H9 (cell line): ENCODE measurements around the gene CPB1. TPM values are rescaled to one million over a fixed set of nuclear protein-coding genes. Genes with fewer than 3 reads are reported as not detected.
"Not testable (repeated sequence)": the region's sequence is repeated elsewhere in the genome, so short reads cannot be mapped to it uniquely, and the experiment has no call there.

ENCODE experiments used
- DNase-seq: peaks from one replicate; pipeline ENCODE4 v3.0.0-alpha.2; 2017
- H2AFZ ChIP-seq: one replicate; pipeline ENCODE4 v1.6.1; 2013; ENCODE audit warnings: mild to moderate bottlenecking, low read length, control low read depth, moderate library complexity
- H2AK5ac ChIP-seq: 2 replicates; pipeline ENCODE4 v1.6.1; 2013; ENCODE audit warnings: low read length, control low read depth, mixed read lengths; ENCODE audit not compliant: insufficient read length
- H2BK120ac ChIP-seq: one replicate; pipeline ENCODE4 v1.6.1; 2013; ENCODE audit warnings: low read depth, mild to moderate bottlenecking, low read length, control low read depth, inconsistent platforms; ENCODE audit not compliant: poor library complexity, severe bottlenecking
- H2BK12ac ChIP-seq: 2 replicates; pipeline ENCODE4 v1.6.1; 2013; ENCODE audit warnings: low read length, control low read depth, mixed read lengths, low read depth; ENCODE audit not compliant: insufficient read length
- H2BK15ac ChIP-seq: 2 replicates; pipeline ENCODE4 v1.6.1; 2013; ENCODE audit warnings: low read depth, low read length, control low read depth
- H2BK20ac ChIP-seq: one replicate; pipeline ENCODE4 v1.6.1; 2013; ENCODE audit warnings: low read depth, mild to moderate bottlenecking, low read length, control low read depth, inconsistent platforms; ENCODE audit not compliant: poor library complexity, severe bottlenecking
- H2BK5ac ChIP-seq: 2 replicates; pipeline ENCODE4 v1.6.1; 2013; ENCODE audit warnings: low read length, control low read depth, mixed read lengths; ENCODE audit not compliant: insufficient read length
- H3K14ac ChIP-seq: 2 replicates; pipeline ENCODE4 v1.6.1; 2013; ENCODE audit warnings: low read length, control low read depth; ENCODE audit not compliant: insufficient read depth
- H3K18ac ChIP-seq: 2 replicates; pipeline ENCODE4 v1.6.1; 2013; ENCODE audit warnings: low read depth, mild to moderate bottlenecking, mixed read lengths, low read length, control low read depth; ENCODE audit not compliant: insufficient read length
- H3K23ac ChIP-seq: 2 replicates; pipeline ENCODE4 v1.6.1; 2013; ENCODE audit warnings: low read length, control low read depth, mixed read lengths, low read depth; ENCODE audit not compliant: insufficient read length
- H3K23me2 ChIP-seq: 2 replicates; pipeline ENCODE4 v1.6.1; 2013; ENCODE audit warnings: low read depth, mild to moderate bottlenecking, mixed read lengths, low read length, control low read depth; ENCODE audit not compliant: insufficient read length, poor library complexity, severe bottlenecking
- H3K27ac ChIP-seq: 2 replicates; pipeline ENCODE4 v1.5.1; 2013; ENCODE audit warnings: low read length, control low read depth, mixed read lengths, low read depth; ENCODE audit not compliant: insufficient read length
- H3K27me3 ChIP-seq: 2 replicates; pipeline ENCODE4 v1.6.1; 2013; ENCODE audit warnings: low read length, control low read depth, inconsistent platforms; ENCODE audit not compliant: insufficient read depth
- H3K4ac ChIP-seq: 2 replicates; pipeline ENCODE4 v1.6.1; 2013; ENCODE audit warnings: low read depth, mild to moderate bottlenecking, control low read depth, inconsistent platforms, low read length, moderate library complexity
- H3K4me1 ChIP-seq: 2 replicates; pipeline ENCODE4 v1.6.1; 2013; ENCODE audit warnings: low read length, control low read depth, inconsistent platforms; ENCODE audit not compliant: insufficient read depth
- H3K4me2 ChIP-seq: 2 replicates; pipeline ENCODE4 v1.6.1; 2013; ENCODE audit warnings: low read length, control low read depth, mixed read lengths; ENCODE audit not compliant: insufficient read length, insufficient read depth
- H3K56ac ChIP-seq: 2 replicates; pipeline ENCODE4 v1.6.1; 2013; ENCODE audit warnings: low read depth, mild to moderate bottlenecking, mixed read lengths, low read length, control low read depth; ENCODE audit not compliant: insufficient read length
- H3K79me1 ChIP-seq: 2 replicates; pipeline ENCODE4 v1.6.1; 2013; ENCODE audit warnings: low read depth, mild to moderate bottlenecking, moderate library complexity, low read length, control low read depth, inconsistent platforms; ENCODE audit not compliant: insufficient read depth, poor library complexity, severe bottlenecking
- H3K79me2 ChIP-seq: 2 replicates; pipeline ENCODE4 v1.6.1; 2013; ENCODE audit warnings: low read length, control low read depth, inconsistent platforms; ENCODE audit not compliant: insufficient read depth
- H3K9ac ChIP-seq: 2 replicates; pipeline ENCODE4 v1.6.1; 2013; ENCODE audit warnings: low read length, control low read depth, mixed read lengths; ENCODE audit not compliant: insufficient read length; ENCODE audit errors: extremely low read depth
- H3K9me3 ChIP-seq: one replicate; pipeline ENCODE4 v1.6.1; 2013; ENCODE audit warnings: low read depth, low read length, inconsistent platforms; ENCODE audit not compliant: control insufficient read depth
- H3T11ph ChIP-seq: one replicate; pipeline ENCODE4 v1.6.1; 2013; ENCODE audit warnings: mild to moderate bottlenecking, low read length, control low read depth, inconsistent platforms
- H4K20me1 ChIP-seq: one replicate; pipeline ENCODE4 v1.6.1; 2013; ENCODE audit not compliant: control insufficient read depth, insufficient read length, insufficient read depth
- H4K5ac ChIP-seq: 2 replicates; pipeline ENCODE4 v1.6.1; 2013; ENCODE audit warnings: low read depth, mild to moderate bottlenecking, mixed read lengths, low read length, control low read depth; ENCODE audit not compliant: insufficient read length
- H4K8ac ChIP-seq: replicated peaks from 2 replicates; pipeline ENCODE4 v1.6.1; 2013; ENCODE audit warnings: low read length, control low read depth, mixed read lengths, low read depth; ENCODE audit not compliant: insufficient read length
- H4K91ac ChIP-seq: 2 replicates; pipeline ENCODE4 v1.6.1; 2013; ENCODE audit warnings: low read depth, mild to moderate bottlenecking, moderate library complexity, mixed read lengths, low read length, control low read depth; ENCODE audit not compliant: insufficient read length
- H3K27ac Mint-ChIP-seq, 3 experiments: 2 replicates in 2 of 3; 3 replicates in 1 of 3; pipeline ENCODE4 v1.8.0; 2020 to 2021; ENCODE audit warnings: mixed read lengths in 3 of 3, mild to moderate bottlenecking in 1 of 3, moderate library complexity in 1 of 3
- H3K27me3 Mint-ChIP-seq: 2 replicates; pipeline ENCODE4 v1.8.0; 2021; ENCODE audit warnings: low read depth, mild to moderate bottlenecking, moderate library complexity, mixed read lengths
- H3K36me3 Mint-ChIP-seq, 3 experiments: 2 replicates in 2 of 3; 3 replicates in 1 of 3; pipeline ENCODE4 v1.8.0; 2020 to 2021; ENCODE audit warnings: low read depth in 3 of 3, mixed read lengths in 3 of 3; ENCODE audit not compliant: insufficient read depth in 1 of 3
- H3K4me1 Mint-ChIP-seq, 2 experiments: 2 replicates each; pipeline ENCODE4 v1.8.0; 2020; ENCODE audit warnings: mixed read lengths in 2 of 2
- H3K4me3 Mint-ChIP-seq, 2 experiments: 2 replicates in 1 of 2; 3 replicates in 1 of 2; pipeline ENCODE4 v1.8.0; 2020 to 2021; ENCODE audit warnings: mild to moderate bottlenecking in 2 of 2, mixed read lengths in 2 of 2, moderate library complexity in 1 of 2
- H3K9me3 Mint-ChIP-seq, 2 experiments: 2 replicates in 1 of 2; 3 replicates in 1 of 2; pipeline ENCODE4 v1.8.0; 2020; ENCODE audit warnings: mild to moderate bottlenecking in 2 of 2, mixed read lengths in 2 of 2, moderate library complexity in 1 of 2
- WGBS: extraction: QIAGEN DNeasy Blood & Tissue Kit; methylation state at CpG from one replicate; pipeline ENCODE4 v1.1.7; 2013; ENCODE audit warnings: missing lambda C conversion rate, low lambda C conversion rate, mixed read lengths; ENCODE audit not compliant: insufficient read length; ENCODE audit errors: extremely low coverage; 5-methylcytosine and 5-hydroxymethylcytosine counted together
- total RNA-seq: library from RNA; stranded (reverse); gene quantifications from 2 replicates; pipeline ENCODE4 v1.2.1, GENCODE V29; 2021

CPB1 gene
- total RNA-seq, 1 experiment from 2014 or later = not detected

GRCh38 chr3:148786159-148786558 is 41.5 kb upstream of the CPB1 start:
- not testable (repeated sequence) for H2BK12ac ChIP-seq, H3K27me3 ChIP-seq, H3T11ph ChIP-seq, H4K5ac ChIP-seq, H3K18ac ChIP-seq, H2AFZ ChIP-seq, H3K4me2 ChIP-seq, H2AK5ac ChIP-seq, H2BK20ac ChIP-seq, H2BK120ac ChIP-seq, H3K79me2 ChIP-seq, H4K91ac ChIP-seq, H3K27ac Mint-ChIP-seq, H3K27ac ChIP-seq, H3K23me2 ChIP-seq, H3K4ac ChIP-seq, DNase-seq, H3K14ac ChIP-seq, H4K20me1 ChIP-seq, H3K27me3 Mint-ChIP-seq, H4K8ac ChIP-seq, H3K23ac ChIP-seq, H3K4me3 Mint-ChIP-seq, H2BK5ac ChIP-seq, H3K9ac ChIP-seq, H3K9me3 ChIP-seq, H3K4me1 Mint-ChIP-seq, H2BK15ac ChIP-seq, H3K56ac ChIP-seq, H3K79me1 ChIP-seq, H3K4me1 ChIP-seq
- H3K36me3 Mint-ChIP-seq = peaks cover 0 to 16% (median 0%) of the 10 kb centered on the region in 3 experiments; a peak in 2 of 7 replicates
- no CpG with 5 or more reads among the region's 9 CpGs for WGBS
- H3K9me3 Mint-ChIP-seq = peaks cover 4 to 16% of the 10 kb centered on the region in 2 experiments; a peak in 4 of 5 replicates
